ENCODE measurements around the gene ASB11.
"Not testable (repeated sequence)": the region's sequence is repeated elsewhere in the genome, so short reads cannot be mapped to it uniquely, and the experiment has no call there.

Gene ASB11

DNA sequence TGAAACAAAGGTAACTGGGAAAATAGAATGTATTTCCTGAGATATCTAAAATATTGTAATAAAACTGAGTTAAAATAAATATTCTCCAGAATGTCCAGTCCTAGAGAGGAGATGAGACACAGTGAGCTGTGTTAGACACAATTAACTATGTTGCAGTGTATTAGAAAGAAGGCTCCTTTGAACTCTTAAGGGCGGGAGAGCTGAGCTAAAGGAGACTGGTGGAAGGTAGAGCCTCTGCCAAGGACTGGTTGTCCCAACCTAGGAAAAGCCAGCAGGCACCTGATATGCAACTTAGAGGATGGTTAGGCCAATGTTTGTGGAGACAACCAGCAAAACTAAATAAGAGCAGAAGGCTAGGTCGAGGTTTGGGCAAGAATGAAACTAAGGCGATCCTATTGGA, 4.3 kb downstream of the ASB11 start:
- Histone ChIP-seq H3K4me1 (ENCODE audit: control insufficient read depth in 1 of 2, insufficient read depth in 2 of 2, low read length in 2 of 2) (no peaks in the 10 kb centered on the region), H3K4me3 (ENCODE audit: low read depth in 1 of 2, low read length in 2 of 2) (no peak overlapping the region), H3K36me3 (ENCODE audit: control insufficient read depth in 1 of 2, insufficient read depth in 2 of 2, low read length in 2 of 2) (no peaks in the 10 kb centered on the region), H3K9ac (ENCODE audit: low read depth in 1 of 2, low read length in 2 of 2) (no peak overlapping the region), H3K9me3 (ENCODE audit: control insufficient read depth in 1 of 2, low read length in 2 of 2) (no peaks in the 10 kb centered on the region), H3K27me3 (ENCODE audit: control insufficient read depth in 1 of 2, insufficient read depth in 2 of 2, low read length in 2 of 2) (no peaks in the 10 kb centered on the region), H3K27ac (ENCODE audit: low read depth, low read length) (no peak overlapping the region)

DNA sequence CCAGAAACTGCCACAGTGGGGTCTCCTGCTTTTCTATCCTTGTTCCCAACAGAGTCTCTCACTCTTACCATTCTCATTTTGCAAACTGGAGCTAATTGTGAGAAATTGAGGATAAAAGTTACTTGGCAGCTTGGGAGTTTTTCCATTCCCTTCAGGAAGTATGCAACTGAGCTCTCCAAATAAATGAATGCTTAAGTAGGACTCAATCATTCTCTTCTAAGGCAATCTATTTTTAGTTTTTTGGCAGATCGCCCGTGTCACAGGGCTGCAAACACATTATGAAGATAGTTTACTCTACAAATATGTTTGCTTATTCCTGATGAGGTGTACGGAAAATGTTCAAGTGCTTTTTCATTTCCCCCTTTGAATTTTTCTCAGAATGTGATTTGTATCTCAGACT, 5.3 kb downstream of the ASB11 start:
- Histone ChIP-seq H3K36me3 (ENCODE audit: control insufficient read depth in 1 of 2, insufficient read depth in 2 of 2, low read length in 2 of 2) (no peaks in the 10 kb centered on the region), H3K27me3 (ENCODE audit: control insufficient read depth in 1 of 2, insufficient read depth in 2 of 2, low read length in 2 of 2) (no peaks in the 10 kb centered on the region), H3K27ac (ENCODE audit: low read depth, low read length) (no peak overlapping the region), H3K9ac (ENCODE audit: low read depth in 1 of 2, low read length in 2 of 2) (no peak overlapping the region), H3K4me1 (ENCODE audit: control insufficient read depth in 1 of 2, insufficient read depth in 2 of 2, low read length in 2 of 2) (no peaks in the 10 kb centered on the region), H3K4me3 (ENCODE audit: low read depth in 1 of 2, low read length in 2 of 2) (no peak overlapping the region), H3K9me3 (ENCODE audit: control insufficient read depth in 1 of 2, low read length in 2 of 2) (no peaks in the 10 kb centered on the region)

DNA sequence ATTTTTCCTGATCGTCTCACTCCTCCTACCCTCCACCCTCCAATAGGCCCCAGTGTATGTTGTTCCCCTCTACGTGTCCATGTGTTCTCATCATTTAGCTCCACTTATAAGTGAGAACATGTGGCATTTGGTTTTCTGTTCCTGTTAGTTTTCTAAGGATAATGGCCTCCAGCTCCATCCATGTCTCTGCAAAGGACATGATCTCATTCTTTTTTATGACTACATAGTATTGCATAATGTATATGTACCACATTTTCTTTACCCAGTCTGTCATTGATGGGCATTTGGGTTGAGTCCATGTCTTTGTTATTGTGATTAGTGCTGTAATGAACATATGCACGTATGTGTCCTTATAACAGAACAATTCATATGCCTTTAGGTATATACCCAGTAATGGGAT, 9.5 kb downstream of the ASB11 start:
- not testable (repeated sequence) for H3K4me1 ChIP-seq (ENCODE audit: control insufficient read depth in 1 of 2, insufficient read depth in 2 of 2, low read length in 2 of 2)

DNA sequence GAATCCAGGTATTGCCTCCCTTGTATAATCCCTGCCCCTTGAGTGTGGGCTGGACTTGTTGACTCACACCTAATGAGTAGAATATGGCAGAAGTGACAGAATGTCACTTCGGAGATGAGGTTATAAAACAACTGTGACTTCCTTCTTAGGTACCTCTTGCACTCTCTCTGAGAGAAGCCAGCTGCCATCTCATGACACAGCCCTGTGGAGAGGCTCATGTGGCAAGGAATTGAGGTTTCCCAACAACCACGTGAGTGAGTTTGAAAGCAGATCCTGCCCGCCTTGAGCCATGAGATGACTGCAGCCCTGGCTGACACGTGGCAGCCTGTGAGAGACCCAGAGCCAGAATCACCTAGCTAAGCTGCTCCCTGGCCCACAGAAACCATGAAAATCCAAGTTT, 13.5 kb downstream of the ASB11 start:
- Histone ChIP-seq H3K27ac (ENCODE audit: low read depth, low read length) (no peak overlapping the region), H3K27me3 (ENCODE audit: control insufficient read depth in 1 of 2, insufficient read depth in 2 of 2, low read length in 2 of 2) (no peaks in the 10 kb centered on the region)

More for the DNA sequence above, 9.5 kb downstream of the ASB11 start:
- not testable (repeated sequence) for H3K4me3 ChIP-seq (ENCODE audit: low read depth in 1 of 2, low read length in 2 of 2); H3K27me3 ChIP-seq (ENCODE audit: control insufficient read depth in 1 of 2, insufficient read depth in 2 of 2, low read length in 2 of 2); H3K27ac ChIP-seq (ENCODE audit: low read depth, low read length); H3K9me3 ChIP-seq (ENCODE audit: control insufficient read depth in 1 of 2, low read length in 2 of 2); H3K36me3 ChIP-seq (ENCODE audit: control insufficient read depth in 1 of 2, insufficient read depth in 2 of 2, low read length in 2 of 2); H3K9ac ChIP-seq (ENCODE audit: low read depth in 1 of 2, low read length in 2 of 2)

DNA sequence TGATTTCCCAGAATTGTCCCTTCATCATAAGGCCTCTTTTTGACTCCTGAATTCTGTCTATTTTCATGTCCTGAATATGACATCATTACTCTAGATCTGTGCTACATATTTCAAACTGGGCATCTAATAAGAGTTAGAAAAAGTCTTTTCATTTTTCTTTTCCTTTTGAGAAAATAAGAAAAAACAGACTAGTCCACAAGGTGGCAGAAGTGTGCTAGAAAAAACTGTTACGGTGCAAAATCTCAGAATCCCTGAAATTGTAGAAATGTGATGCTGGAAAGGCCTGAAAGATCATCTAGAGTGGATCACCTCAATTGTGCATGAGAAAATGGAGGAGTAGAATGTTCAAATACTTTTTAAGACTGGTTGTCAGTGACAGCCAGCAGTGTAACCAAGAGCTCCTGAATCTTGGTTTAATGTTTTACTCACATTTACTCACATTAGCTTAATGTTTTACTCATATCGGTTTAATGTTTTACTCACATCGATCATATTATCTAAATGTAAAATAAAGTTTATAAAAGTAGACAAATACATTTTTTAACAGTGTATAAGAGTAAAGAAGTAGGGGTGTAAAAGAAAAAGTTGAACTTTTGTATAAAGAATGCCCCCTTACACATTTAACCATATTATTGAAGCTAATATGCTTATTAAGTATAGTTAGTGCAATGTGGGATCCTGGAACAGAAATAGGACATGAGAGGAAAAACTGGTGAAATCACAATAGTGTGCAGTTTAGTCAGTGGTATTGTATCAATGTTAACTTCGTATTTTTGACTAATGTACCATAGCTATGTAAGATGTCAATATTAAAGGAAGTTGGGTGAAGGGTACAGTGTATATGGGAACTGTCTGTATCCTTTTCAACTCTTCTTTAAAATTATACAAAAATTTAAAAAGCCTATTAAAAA, 15.2 kb downstream of the ASB11 start:
- H3K9me3 ChIP-seq (ENCODE audit: control insufficient read depth in 1 of 2, low read length in 2 of 2) = no peaks in the 10 kb centered on the region
- no peak overlapping the region for H3K27ac ChIP-seq (ENCODE audit: low read depth, low read length)
- H3K27me3 ChIP-seq (ENCODE audit: control insufficient read depth in 1 of 2, insufficient read depth in 2 of 2, low read length in 2 of 2) = no peaks in the 10 kb centered on the region
- no peak overlapping the region for H3K9ac ChIP-seq (ENCODE audit: low read depth in 1 of 2, low read length in 2 of 2)
- H3K4me1 ChIP-seq (ENCODE audit: control insufficient read depth in 1 of 2, insufficient read depth in 2 of 2, low read length in 2 of 2) = no peaks in the 10 kb centered on the region
- peak overlapping the region; percentile 31 to 36 for H3K4me3 ChIP-seq (ENCODE audit: low read depth in 1 of 2, low read length in 2 of 2)
- H3K36me3 ChIP-seq (ENCODE audit: control insufficient read depth in 1 of 2, insufficient read depth in 2 of 2, low read length in 2 of 2) = no peaks in the 10 kb centered on the region

More for the DNA sequence above, 13.5 kb downstream of the ASB11 start:
- Histone ChIP-seq H3K9ac (ENCODE audit: low read depth in 1 of 2, low read length in 2 of 2) (no peak overlapping the region), H3K4me3 (ENCODE audit: low read depth in 1 of 2, low read length in 2 of 2) (no peak overlapping the region), H3K36me3 (ENCODE audit: control insufficient read depth in 1 of 2, insufficient read depth in 2 of 2, low read length in 2 of 2) (no peaks in the 10 kb centered on the region), H3K9me3 (ENCODE audit: control insufficient read depth in 1 of 2, low read length in 2 of 2) (no peaks in the 10 kb centered on the region), H3K4me1 (ENCODE audit: control insufficient read depth in 1 of 2, insufficient read depth in 2 of 2, low read length in 2 of 2) (no peaks in the 10 kb centered on the region)

DNA sequence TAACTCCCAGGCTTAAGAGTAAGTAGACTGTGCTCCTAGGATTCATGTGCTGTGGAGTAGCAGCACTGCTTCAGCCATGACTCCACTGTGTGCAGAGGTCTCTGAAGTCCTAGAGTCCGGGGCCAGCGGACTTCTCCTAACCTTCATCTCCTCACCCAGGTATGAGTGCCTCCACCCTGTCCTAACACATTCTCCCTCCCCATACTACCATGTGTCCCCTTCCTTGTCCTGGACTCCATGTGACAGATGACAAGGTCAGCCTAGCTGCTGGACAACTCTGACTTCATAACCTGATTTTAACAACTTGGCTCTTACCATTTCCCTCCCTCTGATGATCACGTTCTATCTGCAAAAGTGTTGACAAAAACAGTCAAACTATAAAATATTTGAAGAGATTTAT, 16.7 kb downstream of the ASB11 start:
- H3K4me1 ChIP-seq (ENCODE audit: control insufficient read depth in 1 of 2, insufficient read depth in 2 of 2, low read length in 2 of 2) = no peaks in the 10 kb centered on the region
- no peak overlapping the region for H3K27ac ChIP-seq (ENCODE audit: low read depth, low read length)
- H3K9ac ChIP-seq (ENCODE audit: low read depth in 1 of 2, low read length in 2 of 2) = no peak overlapping the region
- no peaks in the 10 kb centered on the region for H3K27me3 ChIP-seq (ENCODE audit: control insufficient read depth in 1 of 2, insufficient read depth in 2 of 2, low read length in 2 of 2)
- no peak overlapping the region for H3K4me3 ChIP-seq (ENCODE audit: low read depth in 1 of 2, low read length in 2 of 2)
- no peaks in the 10 kb centered on the region for H3K9me3 ChIP-seq (ENCODE audit: control insufficient read depth in 1 of 2, low read length in 2 of 2)
- no peaks in the 10 kb centered on the region for H3K36me3 ChIP-seq (ENCODE audit: control insufficient read depth in 1 of 2, insufficient read depth in 2 of 2, low read length in 2 of 2)

DNA sequence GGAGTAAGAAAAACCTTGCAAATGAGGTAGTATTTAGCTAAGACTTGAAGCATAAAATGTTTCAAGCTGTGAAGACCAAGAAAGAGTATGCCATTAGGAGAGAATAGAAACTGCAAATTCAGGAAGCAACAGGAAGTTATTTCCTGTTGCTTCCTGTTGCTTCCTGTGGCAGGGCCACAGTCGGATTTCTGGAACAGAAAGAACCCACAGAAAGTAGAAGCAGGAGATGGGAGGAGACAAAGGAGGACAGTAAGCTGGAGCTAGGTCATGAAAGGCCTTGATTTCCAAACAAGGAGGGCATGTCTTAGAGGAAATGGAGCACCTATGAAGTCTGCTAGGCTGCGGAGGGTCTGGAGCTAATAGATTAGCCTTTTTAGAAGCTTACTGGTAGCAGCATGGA, 17.2 kb downstream of the ASB11 start:
- H3K27ac ChIP-seq (ENCODE audit: low read depth, low read length) = no peak overlapping the region
- no peaks in the 10 kb centered on the region for H3K27me3 ChIP-seq (ENCODE audit: control insufficient read depth in 1 of 2, insufficient read depth in 2 of 2, low read length in 2 of 2)
- H3K9me3 ChIP-seq (ENCODE audit: control insufficient read depth in 1 of 2, low read length in 2 of 2) = no peaks in the 10 kb centered on the region
- no peak overlapping the region for H3K4me3 ChIP-seq (ENCODE audit: low read depth in 1 of 2, low read length in 2 of 2)
- H3K9ac ChIP-seq (ENCODE audit: low read depth in 1 of 2, low read length in 2 of 2) = no peak overlapping the region
- no peaks in the 10 kb centered on the region for H3K4me1 ChIP-seq (ENCODE audit: control insufficient read depth in 1 of 2, insufficient read depth in 2 of 2, low read length in 2 of 2)
- H3K36me3 ChIP-seq (ENCODE audit: control insufficient read depth in 1 of 2, insufficient read depth in 2 of 2, low read length in 2 of 2) = no peaks in the 10 kb centered on the region

DNA sequence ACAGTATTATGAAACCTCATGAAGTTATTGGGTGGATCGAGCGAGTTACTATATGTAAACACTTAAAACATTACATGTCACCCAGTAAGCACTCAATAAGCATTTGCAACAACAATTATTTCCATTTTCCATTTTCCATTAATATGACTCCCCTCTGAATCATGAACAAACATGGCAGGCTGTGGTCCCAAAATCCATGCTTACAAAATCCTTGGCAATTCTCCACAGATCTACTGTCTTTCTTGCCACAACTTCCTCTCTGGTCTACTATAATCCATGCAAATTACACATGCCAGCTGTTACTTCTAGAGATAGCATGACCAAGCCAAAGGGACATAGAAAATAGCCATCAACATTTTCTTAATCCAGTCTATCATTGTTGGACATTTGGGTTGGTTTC, 22.0 kb downstream of the ASB11 start:
- Histone ChIP-seq H3K27me3 (ENCODE audit: control insufficient read depth in 1 of 2, insufficient read depth in 2 of 2, low read length in 2 of 2) (no peaks in the 10 kb centered on the region), H3K36me3 (ENCODE audit: control insufficient read depth in 1 of 2, insufficient read depth in 2 of 2, low read length in 2 of 2) (no peaks in the 10 kb centered on the region), H3K4me1 (ENCODE audit: control insufficient read depth in 1 of 2, insufficient read depth in 2 of 2, low read length in 2 of 2) (no peaks in the 10 kb centered on the region), H3K4me3 (ENCODE audit: low read depth in 1 of 2, low read length in 2 of 2) (no peak overlapping the region), H3K9me3 (ENCODE audit: control insufficient read depth in 1 of 2, low read length in 2 of 2) (no peaks in the 10 kb centered on the region), H3K27ac (ENCODE audit: low read depth, low read length) (no peak overlapping the region), H3K9ac (ENCODE audit: low read depth in 1 of 2, low read length in 2 of 2) (no peak overlapping the region)

DNA sequence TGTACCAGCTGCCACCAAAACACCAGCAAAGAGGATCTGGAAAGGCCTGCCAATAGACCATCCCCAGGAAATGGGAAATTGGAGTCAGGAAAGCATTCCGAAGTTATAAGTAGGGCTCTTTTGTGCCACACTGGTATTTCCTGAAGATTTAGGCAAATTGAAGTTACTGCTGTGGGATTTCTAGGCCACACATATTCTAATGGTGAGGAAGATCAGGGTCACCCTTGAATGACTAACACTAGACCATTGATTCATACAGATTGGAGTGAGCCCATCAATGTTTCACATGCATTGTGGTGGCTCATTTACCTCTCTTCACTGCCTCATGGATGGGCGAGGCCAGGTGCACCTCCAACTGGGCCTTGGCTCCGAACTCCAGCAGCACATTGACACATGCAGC, 22.6 kb downstream of the ASB11 start:
- Histone ChIP-seq H3K36me3 (ENCODE audit: control insufficient read depth in 1 of 2, insufficient read depth in 2 of 2, low read length in 2 of 2) (no peaks in the 10 kb centered on the region), H3K27ac (ENCODE audit: low read depth, low read length) (no peak overlapping the region), H3K9me3 (ENCODE audit: control insufficient read depth in 1 of 2, low read length in 2 of 2) (no peaks in the 10 kb centered on the region), H3K4me3 (ENCODE audit: low read depth in 1 of 2, low read length in 2 of 2) (no peak overlapping the region), H3K4me1 (ENCODE audit: control insufficient read depth in 1 of 2, insufficient read depth in 2 of 2, low read length in 2 of 2) (no peaks in the 10 kb centered on the region), H3K9ac (ENCODE audit: low read depth in 1 of 2, low read length in 2 of 2) (no peak overlapping the region), H3K27me3 (ENCODE audit: control insufficient read depth in 1 of 2, insufficient read depth in 2 of 2, low read length in 2 of 2) (no peaks in the 10 kb centered on the region)

DNA sequence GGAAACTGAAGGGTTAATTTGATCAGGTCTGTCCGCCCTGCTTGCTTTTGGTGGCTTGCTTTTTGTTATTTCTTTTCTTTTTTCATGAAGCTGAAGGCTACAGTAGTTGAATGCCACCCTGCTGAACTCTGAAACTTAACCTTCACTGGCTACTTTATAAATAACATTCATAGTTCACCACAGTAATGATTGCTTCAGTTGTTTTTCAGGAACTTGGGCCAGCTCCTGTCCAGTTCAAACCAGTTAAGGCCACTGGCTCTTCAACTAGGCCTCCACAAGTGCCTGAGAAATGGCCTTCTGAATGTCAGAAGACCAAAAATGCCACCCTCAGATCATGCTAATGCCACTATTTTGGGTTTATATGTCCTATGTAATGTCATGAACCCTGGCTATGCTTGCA, 37.8 kb downstream of the ASB11 start:
- H3K9me3 ChIP-seq (ENCODE audit: control insufficient read depth in 1 of 2, low read length in 2 of 2) = no peaks in the 10 kb centered on the region
- no peak overlapping the region for H3K27ac ChIP-seq (ENCODE audit: low read depth, low read length)
- H3K4me3 ChIP-seq (ENCODE audit: low read depth in 1 of 2, low read length in 2 of 2) = no peak overlapping the region
- H3K36me3 ChIP-seq (ENCODE audit: control insufficient read depth in 1 of 2, insufficient read depth in 2 of 2, low read length in 2 of 2) = no peaks in the 10 kb centered on the region
- no peak overlapping the region for H3K9ac ChIP-seq (ENCODE audit: low read depth in 1 of 2, low read length in 2 of 2)
- no peaks in the 10 kb centered on the region for H3K27me3 ChIP-seq (ENCODE audit: control insufficient read depth in 1 of 2, insufficient read depth in 2 of 2, low read length in 2 of 2)
- no peaks in the 10 kb centered on the region for H3K4me1 ChIP-seq (ENCODE audit: control insufficient read depth in 1 of 2, insufficient read depth in 2 of 2, low read length in 2 of 2)

Data from duodenal mucosa (tissue), 2 donors.